Urothelium cell line (cell line): Measurements from ENCODE around the gene SPON1.
"Not testable (repeated sequence)": the region's sequence is repeated elsewhere in the genome, so short reads cannot be mapped to it uniquely, and the experiment has no call there.

Source experiments
- DNase-seq: peaks from one replicate; pipeline ENCODE4 v3.0.0; 2011; ENCODE audit warnings: low spot score, mixed read lengths
- FAIRE-seq: peaks from 2 replicates; lab custom pipeline; 2011; peaks lifted over from hg19 to GRCh38; lab: Jason Lieb, UNC

Gene SPON1

GRCh38 chr11:13962562-13963168, at the start of gene SPON1:
SPON1 (plus strand) TSS chr11:13962723; CDS start chr11:13962905, 182 bp downstream.
- FAIRE-seq (no peak), DNase-seq (no peak)

GRCh38 chr11:13917264-13917663, 45.3 kb upstream of the SPON1 start:
- DNase-seq (no peak), FAIRE-seq (no peak)

- FAIRE-seq: no peak
Observed at GRCh38 chr11:13917904-13918303, 44.6 kb upstream of the SPON1 start.

GRCh38 chr11:13920756-13921155, 41.8 kb upstream of the SPON1 start:
- no peak for FAIRE-seq

More at GRCh38 chr11:13917904-13918303, 44.6 kb upstream of the SPON1 start:
- DNase-seq: no peak

GRCh38 chr11:13921545-13921944, 41.0 kb upstream of the SPON1 start:
- FAIRE-seq (no peak), DNase-seq (no peak)

More at GRCh38 chr11:13920756-13921155, 41.8 kb upstream of the SPON1 start:
- DNase-seq: no peak

GRCh38 chr11:13923182-13923581, 39.3 kb upstream of the SPON1 start:
- DNase-seq: peak; percentile 14
- no peak for FAIRE-seq

- FAIRE-seq (no peak), DNase-seq (peak; percentile 16)
Observed at GRCh38 chr11:13923716-13924650, 38.5 kb upstream of the SPON1 start.

- FAIRE-seq: no peak
Observed at GRCh38 chr11:13924801-13925327, 37.7 kb upstream of the SPON1 start.

GRCh38 chr11:13926366-13926765, 36.2 kb upstream of the SPON1 start:
- FAIRE-seq, DNase-seq: not testable (repeated sequence)

More at GRCh38 chr11:13924801-13925327, 37.7 kb upstream of the SPON1 start:
- no peak for DNase-seq

GRCh38 chr11:13926981-13927380, 35.5 kb upstream of the SPON1 start:
- no peak for FAIRE-seq

GRCh38 chr11:13927481-13927880, 35.0 kb upstream of the SPON1 start:
- DNase-seq: no peak
- FAIRE-seq: no peak

More at GRCh38 chr11:13926981-13927380, 35.5 kb upstream of the SPON1 start:
- DNase-seq: no peak

GRCh38 chr11:13928566-13929251, 33.8 kb upstream of the SPON1 start:
- DNase-seq (peak; percentile 50), FAIRE-seq (no peak)

- FAIRE-seq (no peak), DNase-seq (no peak)
Observed at GRCh38 chr11:13929395-13929891, 33.1 kb upstream of the SPON1 start.

GRCh38 chr11:13931356-13931755, 31.2 kb upstream of the SPON1 start:
- DNase-seq: no peak
- no peak for FAIRE-seq

GRCh38 chr11:13937154-13937553, 25.4 kb upstream of the SPON1 start:
- DNase-seq, FAIRE-seq: not testable (repeated sequence)

- not testable (repeated sequence) for FAIRE-seq
Observed at GRCh38 chr11:13938829-13939228, 23.7 kb upstream of the SPON1 start.

GRCh38 chr11:13939961-13940906, 22.3 kb upstream of the SPON1 start:
- FAIRE-seq (no peak), DNase-seq (no peak)

More at GRCh38 chr11:13938829-13939228, 23.7 kb upstream of the SPON1 start:
- not testable (repeated sequence) for DNase-seq

- FAIRE-seq (no peak), DNase-seq (no peak)
Observed at GRCh38 chr11:13940907-13941256, 21.6 kb upstream of the SPON1 start.

GRCh38 chr11:13941775-13942174, 20.7 kb upstream of the SPON1 start:
- FAIRE-seq (no peak), DNase-seq (no peak)

- no peak for DNase-seq
- no peak for FAIRE-seq
Observed at GRCh38 chr11:13942378-13942777, 20.1 kb upstream of the SPON1 start.
